RWPE2 (cell line): ENCODE data around the gene UNC119.

Experiments
- ATAC-seq: fragments of 200-7000 bp; cut with Tn5 transposase; 3 replicates; pipeline ENCODE4 v1.9.1; 2021; ENCODE audit warnings: low read depth
- DNase-seq: peaks from one replicate; pipeline ENCODE4 v3.0.0-alpha.2; 2020; ENCODE audit warnings: low spot score
- H3K27ac ChIP-seq: fragments of 450-650 bp; 2 replicates; pipeline ENCODE4 v1.5.1; 2017; ENCODE audit warnings: mild to moderate bottlenecking; ENCODE audit not compliant: poor library complexity, severe bottlenecking
- H3K27me3 ChIP-seq: fragments of 250-450 bp; sonication (Bioruptor Pico); 2 replicates; pipeline ENCODE4 v1.5.1; 2021; ENCODE audit warnings: mild to moderate bottlenecking, moderate library complexity; ENCODE audit not compliant: insufficient read depth, poor library complexity, severe bottlenecking
- H3K36me3 ChIP-seq: fragments of 250-450 bp; sonication (Bioruptor Pico); 2 replicates; pipeline ENCODE4 v1.5.1; 2020; ENCODE audit warnings: low read depth, mild to moderate bottlenecking, moderate library complexity
- H3K4me1 ChIP-seq: fragments of 250-450 bp; sonication (Bioruptor Pico); 2 replicates; pipeline ENCODE4 v1.5.1; 2021; ENCODE audit warnings: mild to moderate bottlenecking, moderate library complexity; ENCODE audit not compliant: insufficient read depth, poor library complexity, severe bottlenecking
- H3K4me3 ChIP-seq: fragments of 250-450 bp; sonication (Bioruptor Pico); 2 replicates; pipeline ENCODE4 v1.5.1; 2021; ENCODE audit warnings: mild to moderate bottlenecking, moderate library complexity; ENCODE audit not compliant: severe bottlenecking
- H3K9me3 ChIP-seq: fragments of 250-450 bp; sonication (Bioruptor Pico); 2 replicates; pipeline ENCODE4 v1.5.1; 2021; ENCODE audit warnings: mild to moderate bottlenecking, moderate library complexity; ENCODE audit not compliant: severe bottlenecking
- CTCF ChIP-seq: fragments of 450-650 bp; IDR thresholded peaks from one replicate; pipeline ENCODE4 v1.5.1; 2017; ENCODE audit warnings: mild to moderate bottlenecking, moderate library complexity; ENCODE audit not compliant: poor library complexity, severe bottlenecking

The UNC119 gene

DNA sequence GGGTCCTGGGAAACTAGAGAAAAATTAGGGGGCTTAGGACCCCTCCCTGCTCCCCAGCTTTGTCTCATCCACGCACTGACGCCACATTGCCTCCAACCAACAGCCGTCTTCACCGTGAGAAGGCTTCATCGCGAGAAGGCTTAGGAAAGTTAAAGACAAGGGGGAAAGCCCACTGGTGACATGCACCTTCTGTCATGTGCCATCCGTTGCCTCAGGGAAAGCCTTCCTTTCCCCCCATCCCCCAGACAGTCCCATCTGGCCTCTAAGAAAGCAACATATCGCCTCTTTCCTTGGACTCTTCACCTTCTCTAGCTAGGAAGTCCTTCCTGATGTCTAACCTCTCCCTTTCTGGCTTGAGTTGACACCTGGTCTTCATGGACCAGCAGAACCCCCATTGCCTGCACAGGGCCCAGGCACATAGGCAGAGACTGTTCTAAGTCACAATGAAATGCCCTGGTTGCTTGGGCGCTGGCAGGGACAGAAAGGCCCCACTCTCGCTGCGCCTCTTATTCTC is 44.2 kb downstream of the UNC119 start:
- TF ChIP-seq CTCF = no peak
- Histone ChIP-seq H3K4me3 (no peak overlapping the region), H3K27me3 (no peaks in the 10 kb centered on the region), H3K27ac (peak overlapping the region; percentile 20), H3K4me1 (peaks cover 29% of the 10 kb centered on the region), H3K9me3 (no peaks in the 10 kb centered on the region), H3K36me3 (no peaks in the 10 kb centered on the region)
- DNase-seq (no peak), ATAC-seq (no peak)

DNA sequence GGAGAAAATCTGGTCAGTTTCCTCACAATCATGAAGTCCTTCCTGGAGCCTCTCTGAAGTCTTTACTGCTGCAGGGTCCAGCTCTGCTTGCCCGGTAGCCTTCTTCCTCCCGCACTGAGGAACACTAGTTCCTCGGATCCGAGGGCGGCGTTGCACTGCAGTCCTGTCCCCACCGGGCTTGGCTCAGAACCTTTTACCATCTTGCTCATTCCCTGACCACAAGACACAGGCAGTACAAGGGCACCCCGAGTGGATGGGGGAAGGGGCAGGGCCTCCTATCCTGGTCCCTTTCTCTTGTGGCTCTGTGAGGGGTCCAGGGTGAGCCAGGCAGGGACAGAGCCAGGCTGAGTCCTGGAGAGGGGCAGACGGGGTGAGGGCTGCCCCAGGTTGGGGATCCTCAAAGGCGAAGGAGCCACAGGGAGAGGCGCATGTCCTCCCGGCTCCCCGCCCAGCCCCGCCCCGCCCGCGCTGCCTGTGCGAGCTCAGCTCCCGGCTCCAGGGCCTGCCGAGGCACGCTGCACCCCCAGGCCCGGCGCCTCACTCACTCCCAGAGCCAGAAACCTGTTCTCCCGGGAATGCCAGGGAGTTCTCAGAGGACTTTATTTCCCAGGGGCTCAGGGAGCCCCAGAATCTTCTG is 44.7 kb downstream of the UNC119 start:
- no peaks in the 10 kb centered on the region for H3K27me3 ChIP-seq
- DNase-seq = no peak

GRCh38 chr17:28506763-28507487 is 45.5 kb downstream of the UNC119 start:
- Histone ChIP-seq H3K27me3 (no peaks in the 10 kb centered on the region), H3K36me3 (no peaks in the 10 kb centered on the region), H3K4me3 (no peak overlapping the region), H3K4me1 (peaks cover 29% of the 10 kb centered on the region), H3K27ac (no peak overlapping the region), H3K9me3 (no peaks in the 10 kb centered on the region)
- no peak for DNase-seq
- TF ChIP-seq CTCF = no peak
- no peak for ATAC-seq

More for the DNA sequence above, 44.7 kb downstream of the UNC119 start:
- ATAC-seq = peak; percentile 91
- Histone ChIP-seq H3K4me3 (no peak overlapping the region), H3K27ac (peak overlapping the region; percentile 20), H3K36me3 (no peaks in the 10 kb centered on the region), H3K9me3 (no peaks in the 10 kb centered on the region), H3K4me1 (peaks cover 29% of the 10 kb centered on the region)
- TF ChIP-seq CTCF = no peak

DNA sequence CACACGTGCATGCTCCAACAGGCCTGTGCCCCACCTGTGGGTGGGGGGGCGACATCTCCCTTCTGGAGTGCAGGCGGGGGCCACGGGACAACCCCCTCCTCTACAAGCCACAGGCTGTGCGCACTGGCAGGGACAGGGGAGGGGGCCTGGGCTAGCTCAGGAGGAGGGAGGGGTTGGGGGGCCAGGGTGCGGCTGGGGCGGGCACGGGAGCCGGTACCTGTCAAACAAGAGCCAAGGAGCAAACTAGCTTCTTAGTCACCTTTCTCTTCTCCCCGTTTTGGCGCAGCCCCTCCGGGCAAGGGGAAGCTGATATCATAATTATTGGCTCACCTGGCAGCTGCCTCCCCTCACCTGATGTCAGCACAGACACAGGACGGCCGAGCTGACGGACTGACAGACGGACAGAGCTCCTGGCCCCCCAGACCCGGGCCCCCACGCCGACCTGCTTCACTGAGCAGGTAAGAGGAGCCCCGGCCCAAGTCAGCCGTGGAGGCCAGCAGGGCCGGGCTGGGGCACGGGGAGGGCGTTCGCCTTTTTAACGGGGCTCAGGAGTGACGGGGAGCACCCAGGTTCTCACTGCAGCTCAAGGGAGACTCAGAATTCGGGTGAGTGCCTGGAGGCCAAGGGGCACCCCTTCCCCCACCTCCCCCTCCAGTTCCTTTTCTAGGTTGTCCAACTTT is 46.3 kb downstream of the UNC119 start, which contains the start of gene FOXN1:
FOXN1 (plus strand) TSS at position 363 of the 680 bp plus-strand sequence. CDS start 17,622 bp downstream, outside the sequence.
- DNase-seq = no peak
- Histone ChIP-seq H3K4me3 (no peak within 1 kb of the TSS), H3K9me3 (no peaks in the 10 kb centered on the region), H3K27me3 (no peaks in the 10 kb centered on the region), H3K4me1 (peaks cover 29% of the 10 kb centered on the region), H3K27ac (no peak within 1 kb of the TSS), H3K36me3 (no peaks in the 10 kb centered on the region)
- TF ChIP-seq CTCF = no peak
- ATAC-seq = peak; percentile 47
